Mucosa of stomach (tissue), 1 donor: ENCODE results near the gene ZNF724.
"Not testable (repeated sequence)": the region's sequence is repeated elsewhere in the genome, so short reads cannot be mapped to it uniquely, and the experiment has no call there.

ENCODE experiments used
- H3K27me3 ChIP-seq: one replicate; pipeline ENCODE4 v1.7.0; 2013; ENCODE audit warnings: mild to moderate bottlenecking, low read length; ENCODE audit not compliant: control insufficient read depth, insufficient read depth
- H3K36me3 ChIP-seq: one replicate; pipeline ENCODE4 v1.7.0; 2013; ENCODE audit warnings: low read length; ENCODE audit not compliant: control insufficient read depth, insufficient read depth
- H3K4me1 ChIP-seq: one replicate; pipeline ENCODE4 v1.7.0; 2013; ENCODE audit warnings: mild to moderate bottlenecking, low read length; ENCODE audit not compliant: control insufficient read depth, insufficient read depth
- H3K4me3 ChIP-seq: one replicate; pipeline ENCODE4 v1.7.0; 2013; ENCODE audit warnings: low read length
- H3K9ac ChIP-seq: one replicate; pipeline ENCODE4 v1.7.0; 2013; ENCODE audit warnings: mild to moderate bottlenecking, low read length, moderate library complexity
- H3K9me3 ChIP-seq: one replicate; pipeline ENCODE4 v1.7.0; 2013; ENCODE audit warnings: mild to moderate bottlenecking, low read length, moderate library complexity; ENCODE audit not compliant: control insufficient read depth
- donor health status: Pancreatic carcinoma.

ZNF724 gene

GRCh38 chr19:23263870-23264590 is 13.8 kb upstream of the ZNF724 start:
- H3K9ac ChIP-seq = no peak overlapping the region
- H3K36me3 ChIP-seq = no peaks in the 10 kb centered on the region
- no peaks in the 10 kb centered on the region for H3K27me3 ChIP-seq
- no peaks in the 10 kb centered on the region for H3K4me1 ChIP-seq
- H3K4me3 ChIP-seq = no peak overlapping the region
- H3K9me3 ChIP-seq = no peaks in the 10 kb centered on the region

GRCh38 chr19:23263396-23263795 is 13.2 kb upstream of the ZNF724 start:
- no peaks in the 10 kb centered on the region for H3K4me1 ChIP-seq
- H3K4me3 ChIP-seq = no peak overlapping the region
- H3K9me3 ChIP-seq = no peaks in the 10 kb centered on the region
- no peak overlapping the region for H3K9ac ChIP-seq
- no peaks in the 10 kb centered on the region for H3K27me3 ChIP-seq
- H3K36me3 ChIP-seq = no peaks in the 10 kb centered on the region

- Histone ChIP-seq H3K36me3 (no peaks in the 10 kb centered on the region), H3K27me3 (no peaks in the 10 kb centered on the region), H3K4me3 (no peak overlapping the region), H3K9ac (no peak overlapping the region), H3K9me3 (no peaks in the 10 kb centered on the region), H3K4me1 (no peaks in the 10 kb centered on the region)
Observed at GRCh38 chr19:23262920-23263319, 12.7 kb upstream of the ZNF724 start.

- Histone ChIP-seq H3K9me3 (no peaks in the 10 kb centered on the region), H3K9ac (no peak overlapping the region), H3K4me1 (no peaks in the 10 kb centered on the region), H3K27me3 (no peaks in the 10 kb centered on the region), H3K4me3 (no peak overlapping the region), H3K36me3 (no peaks in the 10 kb centered on the region)
Observed at GRCh38 chr19:23261496-23262020, 11.4 kb upstream of the ZNF724 start.

GRCh38 chr19:23260956-23261355 is 10.8 kb upstream of the ZNF724 start:
- H3K36me3 ChIP-seq = no peaks in the 10 kb centered on the region
- H3K4me1 ChIP-seq = no peaks in the 10 kb centered on the region
- H3K4me3 ChIP-seq = no peak overlapping the region
- no peak overlapping the region for H3K9ac ChIP-seq
- H3K27me3 ChIP-seq = no peaks in the 10 kb centered on the region
- no peaks in the 10 kb centered on the region for H3K9me3 ChIP-seq

GRCh38 chr19:23259961-23260360 is 9.8 kb upstream of the ZNF724 start:
- Histone ChIP-seq H3K27me3 (no peaks in the 10 kb centered on the region), H3K9ac (no peak overlapping the region), H3K4me3 (no peak overlapping the region), H3K4me1 (no peaks in the 10 kb centered on the region), H3K36me3 (no peaks in the 10 kb centered on the region), H3K9me3 (no peaks in the 10 kb centered on the region)

GRCh38 chr19:23255700-23256099 is 5.5 kb upstream of the ZNF724 start:
- H3K9me3 ChIP-seq = no peaks in the 10 kb centered on the region
- no peaks in the 10 kb centered on the region for H3K4me1 ChIP-seq
- H3K9ac ChIP-seq = no peak overlapping the region

GRCh38 chr19:23254141-23254910 is 4.1 kb upstream of the ZNF724 start:
- Histone ChIP-seq H3K9me3 (no peaks in the 10 kb centered on the region), H3K27me3 (no peaks in the 10 kb centered on the region), H3K36me3 (no peaks in the 10 kb centered on the region), H3K9ac (no peak overlapping the region), H3K4me1 (no peaks in the 10 kb centered on the region), H3K4me3 (no peak overlapping the region)

More at GRCh38 chr19:23255700-23256099, 5.5 kb upstream of the ZNF724 start:
- no peaks in the 10 kb centered on the region for H3K36me3 ChIP-seq
- H3K27me3 ChIP-seq = no peaks in the 10 kb centered on the region
- no peak overlapping the region for H3K4me3 ChIP-seq

GRCh38 chr19:23253256-23253655 is 3.1 kb upstream of the ZNF724 start:
- H3K4me1 ChIP-seq, H3K27me3 ChIP-seq, H3K9me3 ChIP-seq, H3K4me3 ChIP-seq, H3K9ac ChIP-seq, H3K36me3 ChIP-seq: not testable (repeated sequence)

GRCh38 chr19:23241419-23241818 is 8.8 kb downstream of the ZNF724 start:
- H3K4me3 ChIP-seq = no peak overlapping the region
- no peaks in the 10 kb centered on the region for H3K9me3 ChIP-seq
- H3K36me3 ChIP-seq = no peaks in the 10 kb centered on the region
- no peaks in the 10 kb centered on the region for H3K4me1 ChIP-seq
- H3K27me3 ChIP-seq = no peaks in the 10 kb centered on the region
- H3K9ac ChIP-seq = no peak overlapping the region

- no peak overlapping the region for H3K9ac ChIP-seq
- H3K4me3 ChIP-seq = no peak overlapping the region
- peaks cover 14% of the 10 kb centered on the region for H3K9me3 ChIP-seq
- no peaks in the 10 kb centered on the region for H3K4me1 ChIP-seq
- no peaks in the 10 kb centered on the region for H3K27me3 ChIP-seq
- H3K36me3 ChIP-seq = no peaks in the 10 kb centered on the region
Observed at GRCh38 chr19:23222998-23223652, 27.1 kb downstream of the ZNF724 start.

GRCh38 chr19:23203841-23204344 is 46.3 kb downstream of the ZNF724 start:
- Histone ChIP-seq H3K4me1 (no peaks in the 10 kb centered on the region), H3K9ac (no peak overlapping the region)

More at GRCh38 chr19:23203841-23204344, 46.3 kb downstream of the ZNF724 start:
- no peaks in the 10 kb centered on the region for H3K36me3 ChIP-seq
- H3K9me3 ChIP-seq = no peaks in the 10 kb centered on the region
- H3K27me3 ChIP-seq = no peaks in the 10 kb centered on the region
- no peak overlapping the region for H3K4me3 ChIP-seq
